NCI-H748 treated with DMSO at 0.1 percent for 48 hours (cell line): Measurements from ENCODE around the gene TMEM31.
"Not testable (repeated sequence)": the region's sequence is repeated elsewhere in the genome, so short reads cannot be mapped to it uniquely, and the experiment has no call there.

Experiments
- DNase-seq: peaks from one replicate; lab custom pipeline; 2025; lab: John Stamatoyannopoulos, UW

TMEM31 gene

GRCh38 chrX:103726477-103726876, 15.8 kb downstream of the TMEM31 start:
- no peak for DNase-seq

- DNase-seq: no peak
Observed at GRCh38 chrX:103727115-103727514, 16.4 kb downstream of the TMEM31 start.

DNA sequence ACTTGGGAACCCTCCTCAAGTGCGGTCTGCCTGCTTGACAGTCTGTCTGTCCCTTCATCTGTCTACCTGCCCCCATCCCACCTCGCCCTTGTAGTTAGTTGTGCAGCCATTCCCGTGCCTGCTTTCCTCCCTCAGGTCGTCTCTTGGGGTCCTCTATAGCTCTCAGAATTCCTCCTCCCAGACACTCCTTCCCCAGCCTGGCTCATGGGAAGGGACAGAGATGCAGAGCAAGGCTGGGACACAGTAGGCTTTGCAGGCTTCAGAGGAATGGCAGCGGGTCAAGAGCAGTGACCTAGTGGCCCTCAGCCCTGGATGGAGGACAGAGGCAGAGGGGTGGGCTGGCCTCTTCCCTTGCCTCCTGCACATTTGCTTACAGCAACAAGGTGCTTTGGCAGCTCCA, 18.3 kb downstream of the TMEM31 start:
- no peak for DNase-seq

- no peak for DNase-seq
Observed at GRCh38 chrX:103730147-103730795, 19.6 kb downstream of the TMEM31 start.

DNA sequence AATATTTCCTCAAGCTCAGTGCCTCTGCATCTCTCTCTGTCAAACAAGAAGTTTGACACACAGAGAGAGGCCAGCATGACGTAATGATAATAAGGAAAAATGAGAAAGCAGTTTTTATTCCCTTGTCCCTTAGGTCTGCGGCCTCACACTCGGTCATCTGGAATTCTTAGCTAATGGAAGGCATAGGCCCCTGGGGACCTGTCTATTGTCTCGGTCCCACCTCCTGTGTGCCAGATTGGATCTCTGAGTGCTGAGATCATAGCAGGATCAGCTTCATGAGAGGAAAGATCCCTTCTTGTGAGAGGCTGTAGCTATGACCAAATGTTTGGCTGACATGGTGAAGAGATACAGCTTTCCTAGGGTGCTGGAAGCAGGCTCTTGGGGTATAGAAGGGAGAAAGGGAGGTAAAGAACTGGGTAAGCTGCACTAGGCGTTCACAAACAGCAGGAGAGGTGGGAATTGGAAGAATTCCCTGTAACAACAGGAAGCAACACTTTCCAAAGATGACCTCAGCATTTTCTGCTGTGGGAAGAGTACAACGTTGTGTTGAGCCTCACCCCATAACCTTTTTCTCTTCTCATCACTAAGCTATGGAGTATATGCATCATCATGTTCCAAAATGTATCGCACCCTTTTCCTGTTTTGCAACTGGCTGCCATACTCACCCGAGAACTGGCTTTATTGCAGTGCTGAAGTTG, 20.2 kb downstream of the TMEM31 start:
- DNase-seq: no peak

GRCh38 chrX:103733017-103733416, 22.3 kb downstream of the TMEM31 start:
- no peak for DNase-seq

DNA sequence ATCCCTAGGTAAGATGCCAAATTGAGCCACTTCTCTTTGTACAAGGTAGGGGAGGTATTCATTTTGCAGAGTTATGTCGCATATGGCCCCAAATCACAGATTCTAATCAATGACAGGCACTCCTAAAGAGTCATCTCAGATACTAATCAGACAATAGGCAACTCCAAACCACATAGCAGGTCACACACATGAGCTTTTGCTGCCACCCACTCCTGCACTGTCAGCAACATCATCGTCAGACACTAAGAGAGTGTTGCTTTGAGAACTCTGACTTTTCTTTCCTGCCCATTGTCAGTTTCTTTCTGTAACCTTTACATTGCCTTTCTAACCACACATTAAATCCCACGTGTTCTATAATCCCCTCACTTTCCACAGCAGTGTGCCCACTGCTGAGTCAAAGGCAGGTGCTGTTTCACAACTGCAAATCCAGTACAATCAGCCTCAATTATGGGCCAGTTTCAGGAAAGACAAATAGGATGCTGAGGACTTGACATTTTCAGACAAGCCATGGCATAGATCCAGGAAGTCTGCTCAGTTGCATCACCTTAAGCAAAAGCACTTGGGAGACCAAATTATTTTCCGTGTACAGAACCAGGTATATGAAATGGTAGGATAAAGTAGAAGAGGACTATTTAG, 23.5 kb downstream of the TMEM31 start:
- no peak for DNase-seq

DNA sequence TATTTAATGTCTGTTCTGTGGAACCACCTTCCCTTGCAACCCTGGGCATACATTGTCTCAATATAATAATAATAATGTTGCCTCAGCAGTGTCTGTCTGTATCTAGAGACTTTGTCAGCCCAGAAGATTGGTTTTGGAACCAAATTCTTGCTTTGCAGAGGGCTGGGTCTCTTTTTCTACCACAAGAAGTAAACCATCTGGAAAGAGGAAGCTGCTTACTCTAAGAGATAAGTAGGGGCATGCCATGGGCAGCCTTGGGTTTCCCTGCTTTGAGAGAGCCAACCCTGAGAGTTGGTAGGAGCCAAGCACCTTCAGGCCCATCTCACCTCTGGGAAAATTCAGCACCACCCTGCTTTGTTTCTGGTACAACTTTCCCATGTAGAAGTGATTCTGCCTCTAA, 27.0 kb downstream of the TMEM31 start:
- DNase-seq: no peak

- no peak for DNase-seq
Observed at GRCh38 chrX:103739421-103739820, 28.7 kb downstream of the TMEM31 start.

DNA sequence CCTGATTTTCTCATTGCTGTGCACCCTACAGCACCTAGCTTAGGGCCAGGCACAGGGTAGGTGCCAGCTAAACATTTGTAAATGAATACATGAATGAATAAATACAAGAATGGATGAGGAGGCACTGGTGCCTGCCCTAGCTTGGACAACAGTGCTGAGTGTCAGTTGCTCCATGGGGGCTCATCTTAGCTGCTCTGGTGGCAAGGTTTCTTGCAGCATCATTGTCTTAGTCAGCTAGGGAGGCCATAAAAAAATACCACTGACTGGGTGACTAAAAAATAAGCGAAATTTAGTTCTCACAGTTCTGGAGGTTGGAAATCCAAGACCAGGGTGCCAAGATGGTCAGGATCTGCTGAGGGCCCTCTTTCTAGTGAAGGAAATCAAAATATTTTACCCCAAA, 31.2 kb downstream of the TMEM31 start:
- no peak for DNase-seq

DNA sequence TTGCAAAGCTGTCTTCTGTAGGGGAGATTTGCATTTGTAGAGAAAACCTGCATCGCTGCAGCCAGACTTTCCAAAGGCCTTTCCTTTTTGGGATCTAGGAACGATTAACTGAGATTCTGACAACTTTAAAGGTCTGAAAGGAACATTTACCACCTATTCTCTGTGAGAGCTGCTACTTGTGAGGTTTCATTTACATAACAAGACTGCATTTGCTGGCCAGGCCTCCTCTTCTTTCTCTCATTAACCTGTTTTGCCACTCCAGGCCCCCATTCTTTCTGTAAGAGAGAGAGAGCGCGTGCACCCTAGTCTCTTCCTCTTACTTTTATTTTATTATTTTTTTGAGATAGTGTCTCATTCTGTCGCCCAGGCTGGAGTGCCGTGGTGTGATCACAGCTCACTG, 31.6 kb downstream of the TMEM31 start:
- no peak for DNase-seq

- no peak for DNase-seq
Observed at GRCh38 chrX:103747163-103747562, 36.5 kb downstream of the TMEM31 start.

DNA sequence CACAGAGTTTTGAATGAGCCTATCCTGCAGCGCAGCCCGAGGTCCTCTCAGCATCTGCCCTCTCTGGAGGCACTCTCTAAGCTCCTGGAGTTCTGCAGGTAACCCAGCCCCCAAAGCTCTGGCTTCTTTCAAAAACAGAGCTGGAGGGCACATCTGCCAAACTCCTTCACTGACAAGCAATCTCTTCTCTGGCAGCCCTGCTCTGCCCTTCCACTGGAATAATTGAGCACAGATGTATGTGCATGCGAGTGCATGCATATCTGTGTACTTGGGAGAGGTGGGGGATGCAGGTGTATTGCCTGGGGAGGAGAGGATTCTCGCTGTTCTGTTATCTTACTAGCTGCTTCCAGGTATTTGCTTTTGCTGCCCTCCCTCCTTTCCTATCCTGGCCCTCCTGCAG, 43.7 kb downstream of the TMEM31 start:
- DNase-seq: no peak

DNA sequence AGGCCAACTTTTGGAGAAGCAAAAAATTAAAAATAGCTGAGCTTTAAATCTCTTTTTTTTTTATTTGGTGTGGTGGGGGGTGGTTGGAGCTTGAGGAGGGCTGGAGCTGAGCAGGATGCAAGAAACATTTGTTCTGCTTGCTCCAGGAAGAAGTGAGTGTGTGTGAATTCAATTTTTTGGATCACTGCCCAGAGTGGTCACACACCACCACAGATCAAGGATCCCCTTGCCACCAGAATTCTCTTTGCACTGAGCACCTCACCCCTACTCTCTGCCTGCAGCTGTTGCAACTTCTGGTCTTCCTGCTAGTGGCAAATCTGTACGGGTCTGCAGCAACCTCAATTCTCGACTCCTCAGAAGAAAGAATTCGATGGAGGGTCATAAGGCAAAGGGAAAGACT, 46.0 kb downstream of the TMEM31 start:
- DNase-seq: no peak

DNA sequence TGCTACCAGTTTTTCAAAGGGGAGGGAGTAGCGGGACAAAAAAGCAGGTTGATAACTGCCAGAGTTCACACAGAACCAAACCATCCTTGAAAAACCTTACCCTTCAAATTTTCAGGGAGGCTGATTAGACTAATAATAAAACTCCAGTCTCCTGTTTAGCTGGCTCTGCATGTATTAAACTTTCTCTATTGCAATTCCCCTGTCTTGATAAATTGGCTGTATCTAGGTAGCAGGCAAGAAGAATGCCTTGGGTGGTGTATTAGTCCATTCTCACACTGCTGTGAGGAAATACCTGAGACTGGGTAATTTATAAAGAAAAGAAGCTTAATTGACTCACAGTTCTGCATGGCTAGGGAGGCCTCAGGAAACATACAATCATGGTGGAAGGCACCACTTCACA, 47.8 kb downstream of the TMEM31 start:
- no peak for DNase-seq

DNA sequence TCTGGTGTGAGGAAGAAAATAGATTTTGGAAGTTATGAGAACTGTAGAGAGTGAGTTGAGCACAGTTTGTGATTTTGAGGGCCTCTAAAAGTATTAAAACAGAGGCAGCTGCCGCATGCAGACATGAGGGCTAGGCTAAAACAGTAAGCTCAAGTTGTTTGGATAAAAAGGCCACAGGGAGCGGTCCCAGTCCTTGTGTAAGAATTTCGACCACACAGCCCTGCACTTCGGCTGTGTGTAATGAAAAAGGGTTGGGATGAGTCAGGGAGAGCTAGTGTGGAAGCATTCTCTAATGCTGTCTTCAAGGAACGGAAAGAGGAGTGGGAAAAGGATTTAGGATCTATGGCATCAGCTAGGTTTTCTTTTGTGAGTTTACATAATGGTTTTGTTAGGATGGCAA, 52.8 kb downstream of the TMEM31 start:
- not testable (repeated sequence) for DNase-seq
